Duodenal mucosa (tissue), 2 donors: ENCODE measurements around the gene SENP5.
A peak's percentile ranks its signal among the peaks of the same experiment; 100 is the strongest.
"Not testable (repeated sequence)": the region's sequence is repeated elsewhere in the genome, so short reads cannot be mapped to it uniquely, and the experiment has no call there.

Experiments used
- H3K27ac ChIP-seq: one replicate; pipeline ENCODE4 v1.7.0; 2013; ENCODE audit warnings: low read depth, low read length
- H3K27me3 ChIP-seq, 2 donors: one replicate each; pipeline ENCODE4 v1.7.0; 2013; ENCODE audit warnings: low read length in 2 of 2, control low read depth in 1 of 2; ENCODE audit not compliant: insufficient read depth in 2 of 2, control insufficient read depth in 1 of 2
- H3K36me3 ChIP-seq, 2 donors: one replicate each; pipeline ENCODE4 v1.7.0; 2013; ENCODE audit warnings: low read length in 2 of 2, control low read depth in 1 of 2; ENCODE audit not compliant: insufficient read depth in 2 of 2, control insufficient read depth in 1 of 2
- H3K4me1 ChIP-seq, 2 donors: one replicate each; pipeline ENCODE4 v1.7.0; 2013; ENCODE audit warnings: low read length in 2 of 2, control low read depth in 1 of 2; ENCODE audit not compliant: insufficient read depth in 2 of 2, control insufficient read depth in 1 of 2
- H3K4me3 ChIP-seq, 2 donors: one replicate each; pipeline ENCODE4 v1.7.0; 2013; ENCODE audit warnings: low read length in 2 of 2, low read depth in 1 of 2
- H3K9ac ChIP-seq, 2 donors: one replicate each; pipeline ENCODE4 v1.7.0; 2013; ENCODE audit warnings: low read length in 2 of 2, low read depth in 1 of 2
- H3K9me3 ChIP-seq, 2 donors: one replicate each; pipeline ENCODE4 v1.7.0; 2013; ENCODE audit warnings: low read length in 2 of 2, control low read depth in 1 of 2; ENCODE audit not compliant: control insufficient read depth in 1 of 2

The SENP5 gene

GRCh38 chr3:196844235-196845219 is 23.2 kb upstream of the SENP5 start:
- H3K4me1 ChIP-seq, H3K9ac ChIP-seq, H3K9me3 ChIP-seq, H3K27me3 ChIP-seq, H3K36me3 ChIP-seq, H3K4me3 ChIP-seq, H3K27ac ChIP-seq: not testable (repeated sequence)

GRCh38 chr3:196848375-196848774 is 19.3 kb upstream of the SENP5 start:
- not testable (repeated sequence) for H3K27ac ChIP-seq, H3K4me3 ChIP-seq, H3K4me1 ChIP-seq, H3K27me3 ChIP-seq, H3K36me3 ChIP-seq, H3K9me3 ChIP-seq, H3K9ac ChIP-seq

- H3K9ac ChIP-seq, result no peak overlapping the region
- H3K27ac ChIP-seq, result no peak overlapping the region
- no peaks in the 10 kb centered on the region for H3K27me3 ChIP-seq
- H3K4me1 ChIP-seq, result no peaks in the 10 kb centered on the region
- no peaks in the 10 kb centered on the region for H3K9me3 ChIP-seq
- no peak overlapping the region for H3K4me3 ChIP-seq
- H3K36me3 ChIP-seq, result no peaks in the 10 kb centered on the region
Measured at GRCh38 chr3:196849180-196849741, 18.5 kb upstream of the SENP5 start.

GRCh38 chr3:196863000-196863399 is 4.7 kb upstream of the SENP5 start:
- not testable (repeated sequence) for H3K4me3 ChIP-seq, H3K9ac ChIP-seq, H3K27ac ChIP-seq, H3K4me1 ChIP-seq, H3K9me3 ChIP-seq, H3K36me3 ChIP-seq, H3K27me3 ChIP-seq

GRCh38 chr3:196867155-196867506 is 589 bp upstream of the SENP5 start:
- Histone ChIP-seq H3K27me3 (no peaks in the 10 kb centered on the region), H3K36me3 (peaks cover 0 to 1% of the 10 kb centered on the region in 2 donors), H3K9ac (peak overlapping the region; percentile 83 to 91), H3K4me1 (peaks cover 6 to 15% of the 10 kb centered on the region in 2 donors), H3K9me3 (peaks cover 0 to 2% of the 10 kb centered on the region in 2 donors), H3K27ac (peak overlapping the region; percentile 49), H3K4me3 (peak overlapping the region; percentile 84 to 94)

- Histone ChIP-seq H3K4me1 (peaks cover 6 to 15% of the 10 kb centered on the region in 2 donors), H3K36me3 (peaks cover 0 to 4% of the 10 kb centered on the region in 2 donors), H3K9ac (peak overlapping the region; percentile 83 to 84), H3K27me3 (no peaks in the 10 kb centered on the region), H3K9me3 (no peaks in the 10 kb centered on the region), H3K27ac (peak overlapping the region; percentile 98), H3K4me3 (peak overlapping the region; percentile 84 to 94)
Measured at GRCh38 chr3:196868297-196868661, 559 bp downstream of the SENP5 start.

GRCh38 chr3:196872316-196872715 is 4.6 kb downstream of the SENP5 start:
- no peak overlapping the region for H3K9ac ChIP-seq

GRCh38 chr3:196874511-196875094 is 6.9 kb downstream of the SENP5 start:
- H3K4me3 ChIP-seq, H3K27ac ChIP-seq, H3K9me3 ChIP-seq, H3K36me3 ChIP-seq, H3K9ac ChIP-seq, H3K27me3 ChIP-seq, H3K4me1 ChIP-seq: not testable (repeated sequence)

More at GRCh38 chr3:196872316-196872715, 4.6 kb downstream of the SENP5 start:
- Histone ChIP-seq H3K27me3 (no peaks in the 10 kb centered on the region), H3K4me3 (no peak overlapping the region), H3K36me3 (peaks cover 0 to 4% of the 10 kb centered on the region in 2 donors), H3K27ac (no peak overlapping the region), H3K9me3 (no peaks in the 10 kb centered on the region), H3K4me1 (peaks cover 6 to 10% of the 10 kb centered on the region in 2 donors)

GRCh38 chr3:196875258-196875657 is 7.5 kb downstream of the SENP5 start:
- H3K27ac ChIP-seq, result no peak overlapping the region
- no peaks in the 10 kb centered on the region for H3K4me1 ChIP-seq
- H3K4me3 ChIP-seq, result no peak overlapping the region
- peaks cover 0 to 4% of the 10 kb centered on the region in 2 donors for H3K36me3 ChIP-seq
- no peaks in the 10 kb centered on the region for H3K27me3 ChIP-seq
- H3K9ac ChIP-seq, result no peak overlapping the region
- no peaks in the 10 kb centered on the region for H3K9me3 ChIP-seq

GRCh38 chr3:196883361-196883760 is 15.6 kb downstream of the SENP5 start:
- no peaks in the 10 kb centered on the region for H3K27me3 ChIP-seq
- no peak overlapping the region for H3K9ac ChIP-seq
- H3K36me3 ChIP-seq, result peaks cover 13 to 15% of the 10 kb centered on the region in 2 donors
- H3K27ac ChIP-seq, result no peak overlapping the region
- peaks cover 0 to 3% of the 10 kb centered on the region in 2 donors for H3K4me1 ChIP-seq
- no peaks in the 10 kb centered on the region for H3K9me3 ChIP-seq
- H3K4me3 ChIP-seq, result no peak overlapping the region
